Astrocyte of the spinal cord (primary cell): Measurements from ENCODE around the gene MPHOSPH9.

Source experiments
- DNase-seq: peaks from one replicate; pipeline ENCODE4 v3.0.0; 2011; ENCODE audit warnings: low read depth, low spot score
- H3K4me3 ChIP-seq: 2 replicates; pipeline ENCODE4 v1.5.1; 2011; ENCODE audit warnings: low read depth, mild to moderate bottlenecking, low read length, moderate library complexity
- in situ Hi-C: cut with HindIII; loops from 2 replicates; pipeline ENCODE4 v1.10.0; 2017; ENCODE audit warnings: low sequenced_read_pairs
- TF ChIP-seq, protein P1 (sequence below): IDR thresholded peaks from 2 replicates; pipeline ENCODE4 v1.5.1; 2012; ENCODE audit warnings: low read depth, mild to moderate bottlenecking, low read length, inconsistent platforms

Gene MPHOSPH9

GRCh38 chr12:123238330-123238682 is 5.4 kb upstream of the MPHOSPH9 start:
- in situ Hi-C loops, result no loop called here
- no peak overlapping the region for H3K4me3 ChIP-seq
- no peak for DNase-seq
- TF ChIP-seq, protein P1, sequence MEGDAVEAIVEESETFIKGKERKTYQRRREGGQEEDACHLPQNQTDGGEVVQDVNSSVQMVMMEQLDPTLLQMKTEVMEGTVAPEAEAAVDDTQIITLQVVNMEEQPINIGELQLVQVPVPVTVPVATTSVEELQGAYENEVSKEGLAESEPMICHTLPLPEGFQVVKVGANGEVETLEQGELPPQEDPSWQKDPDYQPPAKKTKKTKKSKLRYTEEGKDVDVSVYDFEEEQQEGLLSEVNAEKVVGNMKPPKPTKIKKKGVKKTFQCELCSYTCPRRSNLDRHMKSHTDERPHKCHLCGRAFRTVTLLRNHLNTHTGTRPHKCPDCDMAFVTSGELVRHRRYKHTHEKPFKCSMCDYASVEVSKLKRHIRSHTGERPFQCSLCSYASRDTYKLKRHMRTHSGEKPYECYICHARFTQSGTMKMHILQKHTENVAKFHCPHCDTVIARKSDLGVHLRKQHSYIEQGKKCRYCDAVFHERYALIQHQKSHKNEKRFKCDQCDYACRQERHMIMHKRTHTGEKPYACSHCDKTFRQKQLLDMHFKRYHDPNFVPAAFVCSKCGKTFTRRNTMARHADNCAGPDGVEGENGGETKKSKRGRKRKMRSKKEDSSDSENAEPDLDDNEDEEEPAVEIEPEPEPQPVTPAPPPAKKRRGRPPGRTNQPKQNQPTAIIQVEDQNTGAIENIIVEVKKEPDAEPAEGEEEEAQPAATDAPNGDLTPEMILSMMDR, result no peak

GRCh38 chr12:123237646-123238329 is 4.8 kb upstream of the MPHOSPH9 start:
- in situ Hi-C loops, result no loop called here
- DNase-seq, result peak; percentile 64
- TF ChIP-seq, protein P1, result peak; percentile 69
- H3K4me3 ChIP-seq, result no peak overlapping the region

- in situ Hi-C loops, result no loop called here
- H3K4me3 ChIP-seq, result peak overlapping the region; percentile 87
- TF ChIP-seq, protein P1, result no peak
- no peak for DNase-seq
Measured at GRCh38 chr12:123233505-123234308, 766 bp upstream of the MPHOSPH9 start.

DNA sequence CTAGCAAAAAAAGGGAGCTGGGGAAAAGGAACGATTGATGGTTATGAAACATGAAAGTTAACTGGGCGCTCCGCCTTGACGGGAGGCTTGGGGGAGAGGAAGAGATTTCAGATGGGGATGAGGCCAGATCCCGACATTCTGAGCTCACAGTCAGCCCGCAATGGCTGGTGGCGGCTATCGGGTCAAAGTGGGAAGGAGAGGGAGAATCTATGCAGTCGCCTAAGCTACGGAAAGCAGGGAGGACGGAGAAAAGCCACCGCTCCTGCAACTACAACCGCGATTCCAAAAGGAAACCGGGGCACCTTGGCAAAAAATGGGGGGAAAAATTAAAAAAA is 502 bp downstream of the MPHOSPH9 start:
- DNase-seq, result no peak
- in situ Hi-C loops, result no loop called here
- TF ChIP-seq, protein P1, result no peak
- H3K4me3 ChIP-seq, result peak overlapping the region; percentile 79

- no peak for DNase-seq
- in situ Hi-C loops, result no loop called here
- peak overlapping the region; percentile 79 for H3K4me3 ChIP-seq
- TF ChIP-seq, protein P1, result no peak
Measured at GRCh38 chr12:123231931-123232330, 1.0 kb downstream of the MPHOSPH9 start.

DNA sequence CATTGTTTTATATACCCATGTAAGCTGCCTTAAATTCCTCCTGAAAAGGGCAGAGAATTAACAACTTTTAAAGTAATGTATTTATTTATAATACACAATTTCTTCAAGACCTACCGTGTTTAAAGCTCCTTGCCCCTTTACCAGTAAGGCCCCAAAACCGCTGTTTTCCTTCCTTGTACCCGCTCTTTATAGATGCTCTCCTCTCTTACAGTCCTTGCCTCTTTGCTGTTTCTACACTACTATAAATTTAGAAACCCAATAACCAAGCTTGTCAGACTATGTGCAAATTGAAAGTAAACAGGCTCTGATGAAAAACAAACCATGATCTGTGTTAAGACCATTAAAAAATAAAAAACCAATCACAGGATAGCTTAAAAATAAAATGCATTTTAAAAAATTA is 3.9 kb downstream of the MPHOSPH9 start:
- TF ChIP-seq, protein P1, result no peak
- DNase-seq, result no peak
- in situ Hi-C loops, result no loop called here
- H3K4me3 ChIP-seq, result no peak overlapping the region
